Esophagus squamous epithelium (tissue), 5 donors: ENCODE results near the gene TUBA3C. TPM values are rescaled to one million over a fixed set of nuclear protein-coding genes. Genes with fewer than 3 reads are reported as not detected.

Source experiments
- DNase-seq: peaks from one replicate; lab custom pipeline; 2025; lab: John Stamatoyannopoulos, UW
- H3K27ac ChIP-seq, 4 donors: fragments of 200-600 bp; sonication (generic); one replicate each; pipeline ENCODE4 v1.5.1; 2016 to 2019; ENCODE audit warnings: mild to moderate bottlenecking in 1 of 4
- H3K27me3 ChIP-seq, 4 donors: fragments of 200-600 bp; sonication (generic); 1 replicate in 3 of 4; 2 replicates in 1 of 4; pipeline versions ENCODE4 v1.5.1 to v1.6.0; 2017 to 2021; ENCODE audit warnings: antibody characterized with exemption in 1 of 4
- H3K36me3 ChIP-seq, 3 donors: fragments of 200-600 bp; sonication (generic); one replicate each; pipeline ENCODE4 v1.5.1; 2016 to 2019
- H3K4me1 ChIP-seq, 3 donors: fragments of 200-600 bp; sonication (generic); one replicate each; pipeline ENCODE4 v1.5.1; 2017 to 2019
- H3K4me3 ChIP-seq, 4 donors: fragments of 200-600 bp; sonication (generic); 1 replicate in 3 of 4; 2 replicates in 1 of 4; pipeline ENCODE4 v1.5.1; 2016 to 2019; ENCODE audit warnings: mild to moderate bottlenecking in 2 of 4, moderate library complexity in 1 of 4
- H3K9me3 ChIP-seq, 3 donors: fragments of 200-600 bp; sonication (generic); one replicate each; pipeline ENCODE4 v1.5.1; 2016 to 2019
- POLR2A ChIP-seq, 4 donors: fragments of 450-650 bp; IDR thresholded peaks; one replicate each; pipeline ENCODE4 v1.6.1; 2017; ENCODE audit warnings: antibody characterized with exemption in 4 of 4, mild to moderate bottlenecking in 4 of 4, moderate library complexity in 3 of 4
- WGBS, 2 donors: methylation state at CpG; one replicate each; pipeline ENCODE4 v1.1.5; 2018; 5-methylcytosine and 5-hydroxymethylcytosine counted together
- intact Hi-C: fragments of 100-400 bp; cut with DNase I; formaldehyde crosslinking; loops from one replicate; pipeline ENCODE4 v1.15.0; 2022
- total RNA-seq, 4 donors: library from RNA; depleted of rRNA; stranded (reverse); fragments of >200 nt; gene quantifications; one replicate each; pipeline ENCODE4 v1.1.0, GENCODE V29; 2016
- TF ChIP-seq, protein P1 (sequence below), 6 experiments: fragments of 450-650 bp in 4 of 6; fragments of 200-600 bp in 2 of 6; sonication (generic) in 2 of 6; IDR thresholded peaks; one replicate each; pipeline ENCODE4 v1.5.1; 2016 to 2019; ENCODE audit warnings: antibody characterized with exemption in 6 of 6, mild to moderate bottlenecking in 4 of 6, moderate library complexity in 4 of 6
- donor health status: DM: yes; HTN: yes; CAD: no.

TUBA3C gene
- total RNA-seq, 4 donors from 2014 or later = not detected

DNA sequence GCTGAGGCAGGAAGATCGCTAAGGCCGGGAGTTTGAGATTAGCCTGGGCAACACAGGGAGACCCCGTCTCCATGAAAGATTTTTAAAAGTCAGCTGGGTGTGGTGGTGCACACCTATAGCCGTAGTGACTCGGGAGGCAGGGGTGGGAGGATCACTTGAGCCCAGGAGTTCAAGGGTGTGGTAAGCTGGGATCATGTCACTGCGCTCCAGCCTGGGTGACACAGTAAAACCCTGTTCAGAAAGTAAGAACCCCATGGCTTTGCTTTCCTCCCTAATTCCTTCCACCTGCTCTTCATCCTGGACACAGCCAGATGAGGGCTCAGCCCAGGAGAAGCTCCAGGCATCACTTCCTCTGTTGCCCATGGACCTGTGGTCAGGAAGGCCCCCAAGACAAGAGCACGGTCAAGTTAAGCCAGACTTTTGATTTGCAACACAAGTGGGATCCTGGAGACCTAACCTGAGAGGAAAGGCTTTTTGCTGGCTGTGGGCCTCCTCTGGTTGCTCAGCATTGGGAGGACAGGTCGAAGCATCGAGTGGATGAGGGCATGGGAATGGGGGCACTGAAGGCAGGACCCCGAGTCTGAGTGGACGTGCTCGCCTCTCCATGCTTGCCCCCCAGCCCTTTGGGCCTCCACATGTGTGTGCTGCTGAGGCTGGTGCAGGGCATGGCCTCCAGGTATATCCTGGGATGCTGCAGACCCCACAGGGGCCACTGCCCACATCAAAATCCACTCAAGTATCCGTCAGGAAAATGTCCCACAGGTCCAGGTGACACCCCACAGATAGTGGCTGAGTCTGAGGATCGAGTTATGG is 25.4 kb downstream of the TUBA3C start:
- H3K4me1 ChIP-seq = no peaks in the 10 kb centered on the region
- no peaks in the 10 kb centered on the region for H3K27me3 ChIP-seq
- H3K27ac ChIP-seq = no peak overlapping the region
- TF ChIP-seq, protein P1, sequence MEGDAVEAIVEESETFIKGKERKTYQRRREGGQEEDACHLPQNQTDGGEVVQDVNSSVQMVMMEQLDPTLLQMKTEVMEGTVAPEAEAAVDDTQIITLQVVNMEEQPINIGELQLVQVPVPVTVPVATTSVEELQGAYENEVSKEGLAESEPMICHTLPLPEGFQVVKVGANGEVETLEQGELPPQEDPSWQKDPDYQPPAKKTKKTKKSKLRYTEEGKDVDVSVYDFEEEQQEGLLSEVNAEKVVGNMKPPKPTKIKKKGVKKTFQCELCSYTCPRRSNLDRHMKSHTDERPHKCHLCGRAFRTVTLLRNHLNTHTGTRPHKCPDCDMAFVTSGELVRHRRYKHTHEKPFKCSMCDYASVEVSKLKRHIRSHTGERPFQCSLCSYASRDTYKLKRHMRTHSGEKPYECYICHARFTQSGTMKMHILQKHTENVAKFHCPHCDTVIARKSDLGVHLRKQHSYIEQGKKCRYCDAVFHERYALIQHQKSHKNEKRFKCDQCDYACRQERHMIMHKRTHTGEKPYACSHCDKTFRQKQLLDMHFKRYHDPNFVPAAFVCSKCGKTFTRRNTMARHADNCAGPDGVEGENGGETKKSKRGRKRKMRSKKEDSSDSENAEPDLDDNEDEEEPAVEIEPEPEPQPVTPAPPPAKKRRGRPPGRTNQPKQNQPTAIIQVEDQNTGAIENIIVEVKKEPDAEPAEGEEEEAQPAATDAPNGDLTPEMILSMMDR (IDR thresholded peaks at IDR 0.05) = no peak
- no peak for TF ChIP-seq POLR2A (IDR thresholded peaks at IDR 0.05)
- intact Hi-C loops = no loop called here
- H3K4me3 ChIP-seq = no peak overlapping the region
- peaks cover 0 to 37% (median 5%) of the 10 kb centered on the region in 3 donors for H3K9me3 ChIP-seq
- no peaks in the 10 kb centered on the region for H3K36me3 ChIP-seq
- no peak for DNase-seq
- 71 to 100% methylated on average over 2 to 8 of the region's 14 CpGs for WGBS, 2 donors

DNA sequence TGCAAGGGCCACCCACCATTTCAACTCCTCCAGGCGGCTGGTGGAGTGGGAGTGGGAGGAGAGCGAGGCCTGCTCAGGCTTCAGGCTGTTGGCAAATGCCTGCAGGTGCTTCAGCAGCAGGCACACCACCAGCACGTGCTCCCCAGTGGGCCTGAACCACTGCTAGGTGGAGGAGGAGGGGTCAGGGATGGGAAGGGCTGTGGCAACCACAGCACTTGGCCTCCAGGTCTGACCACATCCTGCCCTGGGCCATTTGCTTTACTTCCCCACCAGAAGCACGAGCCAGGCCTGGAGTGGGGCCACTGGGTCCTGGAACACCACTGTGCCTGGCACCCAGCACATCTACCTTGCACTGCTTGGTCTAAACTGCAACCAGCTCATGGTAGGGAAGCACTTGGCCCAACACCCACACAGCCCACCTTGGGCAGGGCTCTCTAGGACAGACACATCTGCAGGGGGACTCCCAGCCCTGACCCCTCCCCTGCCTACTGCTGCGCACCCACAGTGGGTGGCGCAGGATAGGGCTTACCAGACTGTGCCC is 26.2 kb downstream of the TUBA3C start:
- Histone ChIP-seq H3K9me3 (peaks cover 0 to 39% (median 5%) of the 10 kb centered on the region in 3 donors), H3K27ac (no peak overlapping the region), H3K36me3 (no peaks in the 10 kb centered on the region), H3K4me1 (no peaks in the 10 kb centered on the region), H3K4me3 (no peak overlapping the region), H3K27me3 (no peaks in the 10 kb centered on the region)
- TF ChIP-seq POLR2A (IDR thresholded peaks at IDR 0.05) = no peak
- TF ChIP-seq, protein P1 (IDR thresholded peaks at IDR 0.05) = no peak
- WGBS, 2 donors = 60 to 90% methylated on average over 2 to 3 of the region's 6 CpGs
- intact Hi-C loops = no loop called here
- DNase-seq = no peak

DNA sequence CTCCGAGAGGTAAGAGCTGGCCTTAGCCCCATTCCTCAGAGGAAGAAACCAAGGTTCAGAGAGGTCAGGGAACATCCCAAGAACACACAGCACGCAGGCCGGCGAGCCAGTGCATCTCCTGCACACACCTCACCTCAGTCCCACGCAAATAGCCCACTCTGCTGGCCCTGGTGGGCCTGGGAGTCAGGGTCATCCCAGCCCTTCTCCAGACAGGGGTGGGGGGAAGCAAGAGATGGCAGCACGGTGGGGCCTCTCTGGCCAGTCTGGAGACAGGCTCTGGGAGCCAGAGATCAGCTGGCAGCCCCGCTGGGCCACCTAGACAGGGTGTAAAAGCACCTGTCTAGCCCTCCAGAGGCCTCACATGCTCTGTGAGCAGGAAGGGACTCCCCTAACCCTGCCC is 26.8 kb downstream of the TUBA3C start:
- H3K27ac ChIP-seq = no peak overlapping the region
- peaks cover 0 to 39% (median 5%) of the 10 kb centered on the region in 3 donors for H3K9me3 ChIP-seq
- no peaks in the 10 kb centered on the region for H3K36me3 ChIP-seq
- intact Hi-C loops = no loop called here
- WGBS, 2 donors = 76 to 83% methylated on average over 3 to 4 of the region's 7 CpGs
- no peak overlapping the region for H3K4me3 ChIP-seq
- DNase-seq = no peak
- no peaks in the 10 kb centered on the region for H3K4me1 ChIP-seq
- no peaks in the 10 kb centered on the region for H3K27me3 ChIP-seq
- TF ChIP-seq, protein P1 (IDR thresholded peaks at IDR 0.05) = no peak
- no peak for TF ChIP-seq POLR2A (IDR thresholded peaks at IDR 0.05)

DNA sequence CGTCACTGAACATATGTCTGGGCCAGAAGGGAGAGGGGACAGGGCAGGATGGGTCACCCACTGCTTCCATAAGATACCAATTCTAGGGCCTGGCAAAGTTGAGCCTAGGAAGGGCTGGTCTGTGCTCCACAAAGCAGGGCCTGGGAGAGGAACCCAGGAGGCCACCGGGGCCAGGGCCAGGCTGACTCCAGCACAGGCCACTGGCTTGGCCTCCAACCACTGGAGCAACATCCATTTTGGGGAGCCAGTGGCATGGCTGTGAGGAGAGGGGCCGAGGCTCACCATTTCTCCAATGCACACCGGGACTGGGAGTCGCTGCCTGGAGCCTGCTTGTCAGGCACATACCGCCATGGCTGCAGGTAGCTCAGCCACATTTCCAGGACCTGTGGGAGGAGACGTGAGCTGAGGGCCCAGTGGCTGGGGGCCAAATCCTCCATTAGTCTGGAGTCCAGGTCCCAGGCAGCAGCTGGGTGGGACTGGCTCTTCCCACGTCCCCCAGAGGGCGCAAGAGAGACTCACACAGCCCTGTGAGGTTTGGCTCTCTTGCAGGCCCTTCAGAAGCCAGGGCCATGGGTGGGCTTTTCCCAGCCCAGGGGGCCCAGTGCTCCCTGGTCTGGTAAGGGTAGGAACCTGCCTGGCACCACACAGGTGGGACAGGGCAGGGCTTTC is 27.7 kb downstream of the TUBA3C start:
- 74% methylated on average over 4 of the region's 9 CpGs; no CpG with 5 or more reads in 1 of the 2 donors for WGBS, 2 donors
- no peaks in the 10 kb centered on the region for H3K27me3 ChIP-seq
- TF ChIP-seq, protein P1 (IDR thresholded peaks at IDR 0.05) = no peak
- TF ChIP-seq POLR2A (IDR thresholded peaks at IDR 0.05) = no peak
- no peak overlapping the region for H3K27ac ChIP-seq
- DNase-seq = no peak
- no peak overlapping the region for H3K4me3 ChIP-seq
- H3K9me3 ChIP-seq = peaks cover 0 to 46% (median 5%) of the 10 kb centered on the region in 3 donors
- H3K36me3 ChIP-seq = no peaks in the 10 kb centered on the region
- intact Hi-C loops = no loop called here
- no peaks in the 10 kb centered on the region for H3K4me1 ChIP-seq

DNA sequence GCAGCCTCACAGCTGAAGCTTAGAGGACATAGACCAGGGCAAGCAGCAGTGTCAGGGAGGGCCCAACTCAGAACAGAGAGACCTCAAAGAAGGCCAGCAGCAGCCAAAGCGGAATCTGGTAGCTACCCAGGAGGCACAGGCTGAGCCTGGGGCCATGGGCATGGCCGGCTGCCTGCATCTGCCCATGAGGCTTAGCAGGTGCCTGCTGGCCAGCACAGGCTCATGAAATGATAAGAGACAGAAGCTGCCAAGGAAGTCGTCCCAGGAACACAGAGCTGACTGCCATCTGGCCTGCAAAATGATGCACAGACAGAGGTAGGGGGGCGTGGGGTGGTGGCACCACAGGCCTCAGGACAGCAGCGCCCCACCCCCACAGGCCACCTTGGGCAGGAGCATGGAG is 29.2 kb downstream of the TUBA3C start:
- WGBS, 2 donors = 62% methylated on average over 3 of the region's 5 CpGs; no CpG with 5 or more reads in 1 of the 2 donors
- Histone ChIP-seq H3K4me3 (no peak overlapping the region), H3K9me3 (peaks cover 0 to 55% (median 5%) of the 10 kb centered on the region in 3 donors), H3K27me3 (no peaks in the 10 kb centered on the region), H3K4me1 (no peaks in the 10 kb centered on the region), H3K36me3 (no peaks in the 10 kb centered on the region), H3K27ac (no peak overlapping the region)
- no peak for TF ChIP-seq POLR2A (IDR thresholded peaks at IDR 0.05)
- no peak for DNase-seq
- intact Hi-C loops = no loop called here
